Spinal cord (tissue), 10 donors: ENCODE results near the gene PTOV1. TPM values are rescaled to one million over a fixed set of nuclear protein-coding genes. Genes with fewer than 3 reads are reported as not detected.
A peak's percentile ranks its signal among the peaks of the same experiment; 100 is the strongest.

ENCODE experiments used
- DNase-seq, 6 donors: peaks; one replicate each; pipeline versions ENCODE4 v3.0.0 to v3.0.0-alpha.2; 2013 to 2015; ENCODE audit warnings: low spot score in 6 of 6, low read depth in 4 of 6
- H3K27ac ChIP-seq: one replicate; pipeline ENCODE4 v1.5.1; 2013; ENCODE audit warnings: low read depth, low read length, control low read depth
- H3K27me3 ChIP-seq: one replicate; pipeline ENCODE4 v1.6.1; 2013; ENCODE audit warnings: low read length; ENCODE audit not compliant: control insufficient read depth, insufficient read depth
- H3K36me3 ChIP-seq: one replicate; pipeline ENCODE4 v1.6.1; 2013; ENCODE audit warnings: low read length; ENCODE audit not compliant: control insufficient read depth, insufficient read depth
- H3K4me1 ChIP-seq: one replicate; pipeline ENCODE4 v1.6.1; 2013; ENCODE audit warnings: low read length; ENCODE audit not compliant: control insufficient read depth, insufficient read depth
- H3K4me3 ChIP-seq: one replicate; pipeline ENCODE4 v1.5.1; 2013; ENCODE audit warnings: low read depth, low read length, control low read depth
- H3K9me3 ChIP-seq: one replicate; pipeline ENCODE4 v1.6.1; 2013; ENCODE audit warnings: low read length; ENCODE audit not compliant: control insufficient read depth, insufficient read depth
- WGBS: methylation state at CpG from one replicate; pipeline ENCODE4 v1.1.5; 2013; ENCODE audit warnings: missing lambda C conversion rate; ENCODE audit not compliant: insufficient coverage; 5-methylcytosine and 5-hydroxymethylcytosine counted together
- polyA plus RNA-seq, 2 donors: library from polyadenylated mRNA; unstranded; fragments of 120-200 nt; gene quantifications; one replicate each; pipeline ENCODE4 v1.2.1, GENCODE V29; 2013; ENCODE audit not compliant: insufficient read length in 2 of 2
- total RNA-seq, 2 donors: library from RNA; depleted of rRNA in 1 of 2; stranded (reverse); fragments of 120-200 nt in 1 of 2; fragments of >200 nt in 1 of 2; gene quantifications; one replicate each; pipeline versions ENCODE4 v1.2.3 to v1.2.4, GENCODE V29; 2013 to 2014
- donor health status: healthy.

The PTOV1 gene
- total and polyA plus RNA-seq, 4 donors: 62.2 to 438 (median 320) TPM

GRCh38 chr19:49829200-49829599 lies 21.8 kb upstream of the PTOV1 start:
- H3K4me1 ChIP-seq: no peaks in the 10 kb centered on the region
- DNase-seq: no peak
- no peaks in the 10 kb centered on the region for H3K27me3 ChIP-seq
- 91% methylated on average over 8 of the region's 8 CpGs for WGBS
- no peak overlapping the region for H3K27ac ChIP-seq
- H3K36me3 ChIP-seq: peaks cover 91% of the 10 kb centered on the region
- H3K9me3 ChIP-seq: no peaks in the 10 kb centered on the region
- H3K4me3 ChIP-seq: no peak overlapping the region

- DNase-seq: no peak
- H3K27me3 ChIP-seq: no peaks in the 10 kb centered on the region
- no peak overlapping the region for H3K4me3 ChIP-seq
- H3K27ac ChIP-seq: no peak overlapping the region
- H3K4me1 ChIP-seq: no peaks in the 10 kb centered on the region
- WGBS: 95% methylated on average over 18 of the region's 18 CpGs
- H3K36me3 ChIP-seq: peaks cover 93% of the 10 kb centered on the region
- no peaks in the 10 kb centered on the region for H3K9me3 ChIP-seq
These were observed 21.2 kb upstream of the PTOV1 start for GRCh38 chr19:49829721-49830120.

DNA sequence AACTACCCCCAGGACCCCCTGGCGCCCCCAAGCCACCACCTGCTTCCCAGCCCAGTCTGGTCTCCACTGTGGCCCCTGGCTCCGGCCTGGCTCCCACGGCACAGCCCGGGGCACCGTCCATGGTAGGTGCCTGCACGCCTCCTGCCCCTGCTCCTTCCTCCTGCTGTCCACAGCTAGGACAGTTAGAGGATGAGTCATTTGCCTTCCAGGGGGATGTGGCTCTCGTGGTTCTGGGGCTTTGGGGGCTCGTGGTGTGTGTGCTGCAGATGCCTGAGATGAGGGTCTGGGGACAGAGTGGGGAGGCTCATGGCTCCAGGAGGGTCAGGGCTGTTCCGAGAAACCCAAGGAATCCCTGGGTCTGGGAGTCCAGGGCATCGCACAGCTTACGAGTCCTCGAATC lies 20.2 kb upstream of the PTOV1 start:
- Histone ChIP-seq H3K27me3 (no peaks in the 10 kb centered on the region), H3K27ac (no peak overlapping the region), H3K9me3 (no peaks in the 10 kb centered on the region), H3K36me3 (peaks cover 97% of the 10 kb centered on the region), H3K4me3 (no peak overlapping the region), H3K4me1 (no peaks in the 10 kb centered on the region)
- no peak for DNase-seq
- WGBS: 97% methylated on average over 11 of the region's 12 CpGs

- Histone ChIP-seq H3K9me3 (no peaks in the 10 kb centered on the region), H3K27me3 (no peaks in the 10 kb centered on the region), H3K4me3 (no peak overlapping the region), H3K36me3 (peaks cover 98% of the 10 kb centered on the region), H3K27ac (no peak overlapping the region), H3K4me1 (no peaks in the 10 kb centered on the region)
- WGBS: 99% methylated on average over 7 of the region's 8 CpGs
- no peak for DNase-seq
These were observed 19.4 kb upstream of the PTOV1 start for GRCh38 chr19:49831592-49831991.

DNA sequence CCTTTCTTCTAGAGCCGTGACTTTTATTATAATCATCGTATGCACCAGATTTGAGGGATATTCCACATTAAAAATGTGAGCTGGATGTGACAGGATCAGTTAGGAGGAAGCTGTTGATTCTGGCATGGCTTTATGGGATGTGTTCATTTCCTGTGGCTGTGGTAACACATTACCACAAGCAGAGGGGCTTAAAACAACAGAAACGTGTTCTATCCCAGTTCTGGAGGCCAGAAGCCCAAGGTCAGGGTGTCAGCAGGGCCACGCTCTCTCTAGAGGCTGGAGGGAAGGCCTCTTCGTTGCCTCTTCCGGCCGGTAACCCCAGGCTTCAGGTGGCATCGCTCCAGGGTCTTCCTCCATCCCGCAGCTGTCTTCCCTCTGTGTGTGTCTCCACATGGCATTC lies 18.4 kb upstream of the PTOV1 start:
- 67% methylated on average over 9 of the region's 9 CpGs for WGBS
- H3K27me3 ChIP-seq: no peaks in the 10 kb centered on the region

GRCh38 chr19:49833599-49833998 lies 17.4 kb upstream of the PTOV1 start:
- Histone ChIP-seq H3K4me1 (no peaks in the 10 kb centered on the region), H3K4me3 (no peak overlapping the region), H3K27me3 (no peaks in the 10 kb centered on the region), H3K9me3 (no peaks in the 10 kb centered on the region), H3K36me3 (peaks cover 99% of the 10 kb centered on the region), H3K27ac (no peak overlapping the region)
- DNase-seq: no peak
- WGBS: 88% methylated on average over 7 of the region's 7 CpGs

More for the DNA sequence above, 18.4 kb upstream of the PTOV1 start:
- no peak overlapping the region for H3K4me3 ChIP-seq
- H3K36me3 ChIP-seq: peaks cover 98% of the 10 kb centered on the region
- no peak for DNase-seq
- peak overlapping the region; percentile 25 for H3K27ac ChIP-seq
- no peaks in the 10 kb centered on the region for H3K4me1 ChIP-seq
- H3K9me3 ChIP-seq: no peaks in the 10 kb centered on the region

DNA sequence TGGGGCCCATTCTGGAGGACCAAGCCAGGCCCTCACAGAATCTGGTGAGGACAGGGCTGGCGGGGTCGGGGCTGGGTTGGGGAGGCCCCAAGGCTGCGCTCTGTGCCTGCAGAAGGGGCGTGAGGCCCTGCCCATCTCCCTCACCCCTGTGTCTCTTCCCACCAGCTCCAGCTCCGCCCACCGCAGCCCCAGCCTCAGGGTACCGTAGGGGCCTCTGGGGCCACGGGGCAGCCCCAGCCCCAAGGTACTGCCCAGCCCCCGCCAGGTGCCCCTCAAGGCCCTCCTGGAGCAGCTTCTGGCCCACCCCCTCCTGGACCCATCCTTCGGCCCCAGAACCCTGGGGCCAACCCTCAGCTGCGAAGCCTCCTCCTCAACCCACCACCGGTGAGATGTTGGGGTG lies 15.4 kb upstream of the PTOV1 start:
- no peaks in the 10 kb centered on the region for H3K27me3 ChIP-seq
- no peak overlapping the region for H3K27ac ChIP-seq
- no peaks in the 10 kb centered on the region for H3K4me1 ChIP-seq
- H3K4me3 ChIP-seq: no peak overlapping the region
- DNase-seq: no peak
- no peaks in the 10 kb centered on the region for H3K9me3 ChIP-seq
- WGBS: 94% methylated on average over 9 of the region's 12 CpGs
- peaks cover 92% of the 10 kb centered on the region for H3K36me3 ChIP-seq

- no peaks in the 10 kb centered on the region for H3K4me1 ChIP-seq
- no peak overlapping the region for H3K4me3 ChIP-seq
- H3K9me3 ChIP-seq: no peaks in the 10 kb centered on the region
- H3K27ac ChIP-seq: no peak overlapping the region
- WGBS: 96% methylated on average over 19 of the region's 20 CpGs
- DNase-seq: no peak
- H3K27me3 ChIP-seq: no peaks in the 10 kb centered on the region
- H3K36me3 ChIP-seq: peaks cover 88% of the 10 kb centered on the region
These were observed 14.6 kb upstream of the PTOV1 start for GRCh38 chr19:49836176-49837008.

DNA sequence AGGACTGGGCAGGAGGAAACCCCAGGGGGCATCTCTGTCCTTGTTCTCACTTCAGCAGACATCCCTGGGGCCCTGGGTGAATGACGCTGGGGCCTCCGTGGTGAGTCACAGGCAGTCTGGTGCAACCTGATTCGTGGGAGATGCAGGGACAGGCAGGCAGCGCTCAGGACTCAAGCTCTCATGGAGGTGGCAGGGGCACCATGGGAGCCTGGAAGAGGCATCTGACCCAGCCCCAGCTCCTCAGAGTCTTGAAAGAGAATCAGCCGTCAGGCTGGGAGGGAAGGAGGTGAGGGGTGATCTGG lies 14.0 kb upstream of the PTOV1 start:
- H3K4me3 ChIP-seq: no peak overlapping the region
- H3K27me3 ChIP-seq: no peaks in the 10 kb centered on the region
- H3K9me3 ChIP-seq: no peaks in the 10 kb centered on the region
- no peak for DNase-seq
- H3K27ac ChIP-seq: no peak overlapping the region
- H3K4me1 ChIP-seq: no peaks in the 10 kb centered on the region
- 87% methylated on average over 5 of the region's 5 CpGs for WGBS
- peaks cover 85% of the 10 kb centered on the region for H3K36me3 ChIP-seq

DNA sequence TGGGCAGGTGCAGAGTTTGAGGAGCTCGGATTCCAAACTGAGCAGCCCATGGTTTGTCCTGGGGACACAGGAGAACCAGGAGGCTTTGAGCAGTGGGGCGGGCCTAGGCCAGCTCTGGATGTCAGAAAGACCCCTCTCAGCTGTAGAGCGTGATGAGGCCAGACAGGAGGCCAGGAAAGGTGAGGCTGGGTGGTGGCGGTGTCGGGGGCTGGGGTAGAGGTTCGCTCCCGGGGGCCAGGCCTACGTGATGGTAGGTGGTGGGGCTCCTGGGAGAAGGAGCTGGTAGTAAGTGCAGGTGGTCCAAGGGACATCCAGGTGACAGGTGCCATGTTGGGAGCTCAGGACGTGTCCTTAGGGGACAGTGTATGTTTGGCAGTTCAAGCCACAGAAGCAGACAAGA lies 13.5 kb upstream of the PTOV1 start:
- no peaks in the 10 kb centered on the region for H3K4me1 ChIP-seq
- WGBS: 93% methylated on average over 9 of the region's 9 CpGs
- no peak for DNase-seq
- H3K27me3 ChIP-seq: no peaks in the 10 kb centered on the region
- H3K4me3 ChIP-seq: no peak overlapping the region
- H3K36me3 ChIP-seq: peaks cover 85% of the 10 kb centered on the region
- H3K27ac ChIP-seq: no peak overlapping the region
- H3K9me3 ChIP-seq: no peaks in the 10 kb centered on the region
